Chondrocyte (in vitro differentiated cells): Measurements from ENCODE around the gene CTIF. TPM values are rescaled to one million over a fixed set of nuclear protein-coding genes. Genes with fewer than 3 reads are reported as not detected.

Source experiments
- DNase-seq: peaks from one replicate; pipeline ENCODE4 v3.0.0; 2021; ENCODE audit warnings: mixed read lengths, low spot score
- H3K27ac Mint-ChIP-seq: one replicate; pipeline ENCODE4 v1.8.0; 2021; ENCODE audit warnings: mild to moderate bottlenecking, moderate library complexity, mixed read lengths; ENCODE audit not compliant: unreplicated experiment
- H3K27me3 Mint-ChIP-seq: 2 replicates; pipeline ENCODE4 v1.8.0; 2021; ENCODE audit warnings: low read depth, mixed read lengths
- H3K36me3 Mint-ChIP-seq: 2 replicates; pipeline ENCODE4 v1.8.0; 2021; ENCODE audit warnings: low read depth, mixed read lengths
- H3K4me1 Mint-ChIP-seq: 2 replicates; pipeline ENCODE4 v1.8.0; 2021; ENCODE audit warnings: low read depth, mild to moderate bottlenecking, mixed read lengths
- H3K4me3 Mint-ChIP-seq: one replicate; pipeline ENCODE4 v1.8.0; 2021; ENCODE audit warnings: mild to moderate bottlenecking, moderate library complexity, mixed read lengths; ENCODE audit not compliant: unreplicated experiment
- H3K9me3 Mint-ChIP-seq: 2 replicates; pipeline ENCODE4 v1.8.0; 2021; ENCODE audit warnings: low read depth, mixed read lengths
- CTCF ChIP-seq: fragments of 200-600 bp; sonication (generic); IDR thresholded peaks from 2 replicates; pipeline ENCODE4 v1.5.0; 2021; ENCODE audit warnings: antibody characterized with exemption, mild to moderate bottlenecking, moderate library complexity
- total RNA-seq: library from RNA; stranded (reverse); gene quantifications from 3 replicates; pipeline ENCODE4 v1.2.1, GENCODE V29; 2021

CTIF gene
- total RNA-seq, 1 donor from 2014 or later = 184 TPM

GRCh38 chr18:48697441-48697840, 158.6 kb downstream of the CTIF start:
- Mint-ChIP-seq H3K27ac (no peak overlapping the region), H3K27me3 (no peaks in the 10 kb centered on the region), H3K9me3 (no peaks in the 10 kb centered on the region), H3K4me3 (no peak overlapping the region), H3K4me1 (peaks cover 20% of the 10 kb centered on the region), H3K36me3 (peaks cover 16% of the 10 kb centered on the region)
- DNase-seq = no peak
- TF ChIP-seq CTCF = no peak

GRCh38 chr18:48698707-48699106, 159.9 kb downstream of the CTIF start:
- Mint-ChIP-seq H3K4me1 (peaks cover 14% of the 10 kb centered on the region), H3K27me3 (no peaks in the 10 kb centered on the region), H3K4me3 (no peak overlapping the region), H3K27ac (peak overlapping the region; percentile 12), H3K36me3 (peaks cover 12% of the 10 kb centered on the region), H3K9me3 (no peaks in the 10 kb centered on the region)
- TF ChIP-seq CTCF = no peak
- DNase-seq = no peak

- H3K4me1 Mint-ChIP-seq = peaks cover 11% of the 10 kb centered on the region
- H3K4me3 Mint-ChIP-seq = no peak overlapping the region
- H3K9me3 Mint-ChIP-seq = no peaks in the 10 kb centered on the region
- H3K36me3 Mint-ChIP-seq = peaks cover 14% of the 10 kb centered on the region
- no peaks in the 10 kb centered on the region for H3K27me3 Mint-ChIP-seq
- TF ChIP-seq CTCF = no peak
- no peak for DNase-seq
- H3K27ac Mint-ChIP-seq = no peak overlapping the region
Observed at GRCh38 chr18:48699761-48700160, 160.9 kb downstream of the CTIF start.

GRCh38 chr18:48700446-48700845, 161.6 kb downstream of the CTIF start:
- H3K27ac Mint-ChIP-seq = no peak overlapping the region
- no peak for DNase-seq
- H3K4me1 Mint-ChIP-seq = peaks cover 11% of the 10 kb centered on the region
- no peaks in the 10 kb centered on the region for H3K9me3 Mint-ChIP-seq
- no peaks in the 10 kb centered on the region for H3K27me3 Mint-ChIP-seq
- TF ChIP-seq CTCF = no peak
- H3K36me3 Mint-ChIP-seq = peaks cover 15% of the 10 kb centered on the region
- H3K4me3 Mint-ChIP-seq = no peak overlapping the region

GRCh38 chr18:48702346-48703027, 163.7 kb downstream of the CTIF start:
- no peak for TF ChIP-seq CTCF
- DNase-seq = no peak
- peak overlapping the region; percentile 51 for H3K27ac Mint-ChIP-seq
- no peaks in the 10 kb centered on the region for H3K27me3 Mint-ChIP-seq
- no peak overlapping the region for H3K4me3 Mint-ChIP-seq
- H3K36me3 Mint-ChIP-seq = peaks cover 20% of the 10 kb centered on the region
- no peaks in the 10 kb centered on the region for H3K9me3 Mint-ChIP-seq
- peaks cover 11% of the 10 kb centered on the region for H3K4me1 Mint-ChIP-seq
